DND-41 (cell line): ENCODE results near the gene ENSA.
"Not testable (repeated sequence)": the region's sequence is repeated elsewhere in the genome, so short reads cannot be mapped to it uniquely, and the experiment has no call there.

Experiments used
- ATAC-seq: fragments of 200-7000 bp; cut with Tn5 transposase; 3 replicates; pipeline ENCODE4 v1.9.1; 2021; ENCODE audit warnings: low read depth; ENCODE audit not compliant: insufficient read depth
- DNase-seq: peaks from one replicate; pipeline ENCODE4 v3.0.0-alpha.2; 2020
- H2AFZ ChIP-seq: 2 replicates; pipeline ENCODE4 v1.6.0; 2012; ENCODE audit warnings: low read depth, low read length
- H3K27ac ChIP-seq: 2 replicates; pipeline ENCODE4 v1.5.1; 2012; ENCODE audit warnings: low read length, inconsistent platforms
- H3K27me3 ChIP-seq: fragments of 200-600 bp; sonication (generic); 2 replicates; pipeline ENCODE4 v1.6.0; 2012; ENCODE audit warnings: low read length, mild to moderate bottlenecking, inconsistent platforms; ENCODE audit not compliant: insufficient read depth, poor library complexity
- H3K36me3 ChIP-seq: 2 replicates; pipeline ENCODE4 v1.5.1; 2012; ENCODE audit warnings: low read length, inconsistent platforms; ENCODE audit not compliant: insufficient read depth
- H3K4me1 ChIP-seq: 2 replicates; pipeline ENCODE4 v1.5.1; 2012; ENCODE audit warnings: mild to moderate bottlenecking, low read length; ENCODE audit not compliant: insufficient read depth
- H3K4me2 ChIP-seq: 2 replicates; pipeline ENCODE4 v1.6.0; 2012; ENCODE audit warnings: mild to moderate bottlenecking, moderate library complexity, low read length, inconsistent platforms; ENCODE audit not compliant: insufficient read depth
- H3K4me3 ChIP-seq, 2 experiments: fragments of 200-600 bp in 1 of 2; shearing (Covaris generic) in 1 of 2; 2 replicates each; pipeline ENCODE4 v1.5.1; 2012 to 2016; ENCODE audit warnings: inconsistent platforms in 2 of 2, low read length in 2 of 2, mild to moderate bottlenecking in 2 of 2, low read depth in 1 of 2, moderate library complexity in 1 of 2
- H3K79me2 ChIP-seq: 2 replicates; pipeline ENCODE4 v1.6.0; 2012; ENCODE audit warnings: low read length, inconsistent platforms; ENCODE audit not compliant: insufficient read depth
- H3K9ac ChIP-seq: 2 replicates; pipeline ENCODE4 v1.6.0; 2012; ENCODE audit warnings: low read depth, mild to moderate bottlenecking, inconsistent platforms, low read length, moderate library complexity
- H3K9me3 ChIP-seq: 2 replicates; pipeline ENCODE4 v1.5.1; 2012; ENCODE audit warnings: low read length, moderate library complexity, mild to moderate bottlenecking, inconsistent platforms; ENCODE audit not compliant: insufficient read depth, severe bottlenecking
- H4K20me1 ChIP-seq: 2 replicates; pipeline ENCODE4 v1.6.0; 2012; ENCODE audit warnings: low read length; ENCODE audit not compliant: insufficient read depth
- EZH2 ChIP-seq: IDR thresholded peaks from 3 replicates; pipeline ENCODE4 v1.6.1; 2012; ENCODE audit warnings: borderline replicate concordance, low read depth, mild to moderate bottlenecking, moderate library complexity, low read length, inconsistent platforms; ENCODE audit not compliant: severe bottlenecking
- TF ChIP-seq, protein P1 (sequence below): IDR thresholded peaks from 2 replicates; pipeline ENCODE4 v1.5.1; 2012; ENCODE audit warnings: borderline replicate concordance, low read length, moderate library complexity, mild to moderate bottlenecking; ENCODE audit not compliant: poor library complexity, severe bottlenecking; ENCODE audit errors: extremely low read depth

Gene ENSA

DNA sequence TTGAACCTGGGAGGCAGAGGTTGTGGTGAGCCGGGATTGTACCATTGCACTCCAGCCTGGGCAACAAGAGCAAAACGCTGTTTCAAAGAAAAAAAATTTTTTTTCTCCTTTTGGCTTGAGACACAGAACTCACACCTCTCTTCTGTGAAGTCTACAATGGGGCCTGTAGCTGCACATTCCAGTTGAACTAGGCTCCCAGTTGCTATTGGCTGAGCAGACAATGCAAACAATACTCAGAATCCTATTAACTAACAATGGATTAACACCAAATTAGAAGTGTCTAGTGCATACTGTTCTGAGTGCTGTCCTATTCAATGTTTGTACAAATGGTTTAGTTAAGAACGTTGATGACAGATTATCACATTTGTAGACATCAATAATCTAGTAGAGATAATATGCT lies 32.4 kb downstream of the ENSA start:
- Histone ChIP-seq H2AFZ (no peak overlapping the region), H3K4me3 (no peak overlapping the region), H3K4me2 (no peak overlapping the region), H3K27me3 (no peaks in the 10 kb centered on the region), H4K20me1 (no peaks in the 10 kb centered on the region), H3K9ac (no peak overlapping the region), H3K9me3 (no peaks in the 10 kb centered on the region), H3K4me1 (no peaks in the 10 kb centered on the region), H3K36me3 (0 out of 2 replicates have a peak, but pooled peaks cover 6% of the 10 kb centered on the region), H3K27ac (no peak overlapping the region), H3K79me2 (no peaks in the 10 kb centered on the region)
- TF ChIP-seq, protein P1, sequence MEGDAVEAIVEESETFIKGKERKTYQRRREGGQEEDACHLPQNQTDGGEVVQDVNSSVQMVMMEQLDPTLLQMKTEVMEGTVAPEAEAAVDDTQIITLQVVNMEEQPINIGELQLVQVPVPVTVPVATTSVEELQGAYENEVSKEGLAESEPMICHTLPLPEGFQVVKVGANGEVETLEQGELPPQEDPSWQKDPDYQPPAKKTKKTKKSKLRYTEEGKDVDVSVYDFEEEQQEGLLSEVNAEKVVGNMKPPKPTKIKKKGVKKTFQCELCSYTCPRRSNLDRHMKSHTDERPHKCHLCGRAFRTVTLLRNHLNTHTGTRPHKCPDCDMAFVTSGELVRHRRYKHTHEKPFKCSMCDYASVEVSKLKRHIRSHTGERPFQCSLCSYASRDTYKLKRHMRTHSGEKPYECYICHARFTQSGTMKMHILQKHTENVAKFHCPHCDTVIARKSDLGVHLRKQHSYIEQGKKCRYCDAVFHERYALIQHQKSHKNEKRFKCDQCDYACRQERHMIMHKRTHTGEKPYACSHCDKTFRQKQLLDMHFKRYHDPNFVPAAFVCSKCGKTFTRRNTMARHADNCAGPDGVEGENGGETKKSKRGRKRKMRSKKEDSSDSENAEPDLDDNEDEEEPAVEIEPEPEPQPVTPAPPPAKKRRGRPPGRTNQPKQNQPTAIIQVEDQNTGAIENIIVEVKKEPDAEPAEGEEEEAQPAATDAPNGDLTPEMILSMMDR, result no peak
- no peak for TF ChIP-seq EZH2
- ATAC-seq, result no peak
- no peak for DNase-seq

DNA sequence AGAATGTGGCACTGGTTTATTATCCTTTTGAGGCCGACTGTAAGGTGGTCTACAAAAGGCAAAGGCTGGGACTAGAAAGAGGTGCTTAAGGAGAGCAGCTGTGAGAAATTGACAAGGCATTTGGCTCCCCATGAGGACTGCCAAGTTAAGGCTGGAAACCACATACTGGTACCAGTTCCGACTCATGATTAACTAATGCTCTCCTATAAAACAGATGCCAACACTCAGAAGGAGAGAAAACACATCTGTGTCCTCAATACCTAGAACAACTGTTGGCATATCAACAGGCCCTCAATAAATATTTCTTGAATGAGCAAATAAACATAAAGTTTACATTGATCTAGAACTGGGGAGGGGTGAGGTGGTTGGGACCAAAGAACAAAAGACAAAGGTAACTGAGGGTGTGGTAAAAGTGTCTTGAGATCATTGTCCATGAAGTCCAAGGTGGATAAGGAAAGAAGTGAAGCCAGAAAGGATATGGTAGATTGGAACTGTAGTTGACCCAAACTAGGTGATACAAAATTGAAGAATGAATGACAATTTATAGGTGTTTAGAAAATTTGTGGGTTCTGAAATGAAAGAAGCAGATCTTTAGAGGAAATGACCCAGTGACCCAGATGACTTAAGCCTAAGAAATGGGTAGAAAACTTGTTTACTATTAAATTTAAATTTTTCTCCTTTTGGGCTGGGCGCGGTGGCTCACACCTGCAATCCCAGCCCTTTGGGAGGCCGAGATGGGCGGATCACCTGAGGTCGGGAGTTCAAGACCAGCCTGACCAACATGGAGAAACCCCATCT lies 33.1 kb downstream of the ENSA start:
- no peak overlapping the region for H3K4me3 ChIP-seq
- H3K79me2 ChIP-seq, result no peaks in the 10 kb centered on the region
- H3K9me3 ChIP-seq, result no peaks in the 10 kb centered on the region
- no peak overlapping the region for H3K9ac ChIP-seq
- TF ChIP-seq, protein P1, result no peak
- H3K27ac ChIP-seq, result no peak overlapping the region
- no peaks in the 10 kb centered on the region for H4K20me1 ChIP-seq
- ATAC-seq, result no peak
- no peak for DNase-seq
- H3K36me3 ChIP-seq, result peaks cover 6% of the 10 kb centered on the region; the same call in 1 of the 2 replicates
- H3K4me2 ChIP-seq, result no peak overlapping the region
- no peak overlapping the region for H2AFZ ChIP-seq
- H3K4me1 ChIP-seq, result no peaks in the 10 kb centered on the region
- H3K27me3 ChIP-seq, result no peaks in the 10 kb centered on the region

DNA sequence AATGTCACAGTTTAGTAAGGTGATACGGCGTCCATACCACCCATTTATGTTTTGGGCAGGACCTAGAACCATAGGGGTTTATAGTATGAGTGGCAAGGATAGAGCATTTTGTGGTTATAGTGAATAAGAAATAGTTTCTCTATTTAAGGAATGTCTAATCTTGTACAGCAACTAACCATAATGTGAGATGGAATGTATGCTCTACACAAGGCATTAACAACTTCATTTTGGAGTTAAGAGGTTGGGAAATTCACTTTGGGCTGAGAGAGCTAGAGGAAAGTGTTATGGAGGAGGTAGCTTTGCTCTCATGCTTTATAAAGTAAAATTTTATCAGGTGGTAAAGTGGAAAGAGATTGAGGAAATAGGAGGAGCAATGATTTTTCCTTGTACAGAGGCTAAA lies 47.0 kb downstream of the ENSA start:
- Histone ChIP-seq H3K9ac (no peak overlapping the region), H3K9me3 (no peaks in the 10 kb centered on the region), H2AFZ (no peak overlapping the region), H3K27me3 (no peaks in the 10 kb centered on the region), H4K20me1 (peaks cover 18% of the 10 kb centered on the region), H3K36me3 (peaks cover 17% of the 10 kb centered on the region), H3K79me2 (peaks cover 23% of the 10 kb centered on the region), H3K4me1 (peaks cover 11% of the 10 kb centered on the region), H3K4me3 (no peak overlapping the region), H3K27ac (no peak overlapping the region), H3K4me2 (no peak overlapping the region)
- ATAC-seq (no peak), DNase-seq (no peak)
- TF ChIP-seq EZH2, result no peak

DNA sequence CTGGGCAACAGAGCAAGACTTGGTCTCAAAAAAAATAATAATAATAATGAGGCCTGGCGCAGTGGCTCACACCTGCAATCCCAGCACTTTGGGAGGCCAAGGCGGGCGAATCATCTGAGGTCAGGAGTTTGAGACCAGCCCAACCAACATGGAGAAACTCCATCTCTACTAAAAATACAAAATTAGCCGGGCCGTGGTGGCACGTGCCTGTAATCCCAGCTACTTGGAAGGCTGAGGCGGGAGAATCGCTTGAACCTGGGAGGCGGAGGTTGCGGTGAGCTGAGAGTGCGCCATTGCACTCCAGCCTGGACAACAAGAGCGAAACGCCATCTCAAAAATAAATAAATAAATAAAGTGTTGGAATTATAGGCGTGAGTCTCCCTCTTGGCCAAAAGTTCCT lies 47.5 kb downstream of the ENSA start:
- Histone ChIP-seq H3K36me3 (peaks cover 21% of the 10 kb centered on the region), H4K20me1 (peaks cover 22% of the 10 kb centered on the region), H3K79me2 (peaks cover 27% of the 10 kb centered on the region), H3K4me1 (peaks cover 15% of the 10 kb centered on the region)
- H2AFZ ChIP-seq, H3K27ac ChIP-seq, H3K27me3 ChIP-seq, DNase-seq, H3K4me3 ChIP-seq, H3K9ac ChIP-seq, ATAC-seq, H3K4me2 ChIP-seq, H3K9me3 ChIP-seq: not testable (repeated sequence)

DNA sequence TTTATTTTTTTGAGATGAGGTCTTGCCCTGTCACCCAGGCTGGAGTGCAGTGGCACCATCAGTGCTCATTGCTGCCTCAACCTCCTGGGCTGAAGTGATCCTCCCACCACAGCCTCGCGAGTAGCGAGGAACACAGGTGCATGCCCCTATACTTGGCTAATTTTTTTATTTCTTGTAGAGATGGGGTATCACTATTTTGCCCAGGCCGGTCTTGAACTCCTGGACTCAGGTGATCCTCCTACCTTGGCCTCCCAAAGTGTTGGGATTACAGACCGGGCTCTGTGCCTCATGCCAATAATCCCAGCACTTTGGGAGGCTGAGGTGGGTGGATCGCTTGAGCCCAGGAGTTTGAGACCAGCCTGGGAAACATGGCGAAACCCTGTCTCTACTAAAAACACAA lies 48.0 kb downstream of the ENSA start:
- Histone ChIP-seq H3K4me1 (peaks cover 20% of the 10 kb centered on the region), H4K20me1 (peaks cover 27% of the 10 kb centered on the region), H3K79me2 (peaks cover 32% of the 10 kb centered on the region), H3K36me3 (peaks cover 26% of the 10 kb centered on the region)
- not testable (repeated sequence) for H3K4me3 ChIP-seq, H3K9ac ChIP-seq, ATAC-seq, H3K27ac ChIP-seq, H3K27me3 ChIP-seq, H3K4me2 ChIP-seq, H3K9me3 ChIP-seq, H2AFZ ChIP-seq, DNase-seq

DNA sequence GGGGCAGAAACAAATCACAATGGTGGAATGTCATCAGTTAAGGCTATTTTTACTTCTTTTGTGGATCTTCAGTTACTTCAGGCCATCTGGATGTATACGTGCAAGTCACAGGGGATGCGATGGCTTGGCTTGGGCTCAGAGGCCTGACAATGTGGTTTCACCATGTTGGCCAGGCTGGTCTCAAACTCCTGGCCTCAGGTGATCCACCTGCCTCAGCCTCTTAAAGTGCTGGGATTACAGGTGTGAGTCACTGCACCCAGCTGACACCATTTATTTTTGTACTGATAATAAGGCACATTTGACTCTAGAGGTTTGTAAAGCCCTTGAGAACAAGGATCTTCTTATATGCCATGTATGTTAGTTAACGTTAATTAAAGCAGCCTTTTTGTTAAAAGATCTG lies 48.4 kb downstream of the ENSA start:
- Histone ChIP-seq H3K4me1 (peaks cover 25% of the 10 kb centered on the region), H4K20me1 (peaks cover 32% of the 10 kb centered on the region), H3K79me2 (peaks cover 37% of the 10 kb centered on the region), H3K36me3 (peaks cover 31% of the 10 kb centered on the region)
- not testable (repeated sequence) for H3K4me3 ChIP-seq, H3K27ac ChIP-seq, ATAC-seq, DNase-seq, H2AFZ ChIP-seq, H3K27me3 ChIP-seq, H3K9me3 ChIP-seq, H3K9ac ChIP-seq, H3K4me2 ChIP-seq
